IPS-15b (cell line): ENCODE measurements around the gene BCL2L12.
"Not testable (repeated sequence)": the region's sequence is repeated elsewhere in the genome, so short reads cannot be mapped to it uniquely, and the experiment has no call there.

Experiments
- H3K27me3 ChIP-seq: one replicate; pipeline ENCODE4 v1.6.1; 2013; ENCODE audit warnings: low read length; ENCODE audit not compliant: control insufficient read depth, insufficient read depth
- H3K36me3 ChIP-seq: one replicate; pipeline ENCODE4 v1.6.1; 2013; ENCODE audit warnings: low read length; ENCODE audit not compliant: control insufficient read depth, insufficient read depth
- H3K4me1 ChIP-seq: one replicate; pipeline ENCODE4 v1.6.1; 2013; ENCODE audit warnings: mild to moderate bottlenecking, low read length; ENCODE audit not compliant: control insufficient read depth, insufficient read depth
- H3K4me3 ChIP-seq: one replicate; pipeline ENCODE4 v1.5.1; 2013; ENCODE audit warnings: low read depth, low read length
- H3K9ac ChIP-seq: one replicate; pipeline ENCODE4 v1.6.1; 2013; ENCODE audit warnings: low read depth, mild to moderate bottlenecking, low read length
- H3K9me3 ChIP-seq: one replicate; pipeline ENCODE4 v1.6.1; 2013; ENCODE audit warnings: mild to moderate bottlenecking, low read length; ENCODE audit not compliant: control insufficient read depth, insufficient read depth

BCL2L12 gene

GRCh38 chr19:49713236-49713845, 47.6 kb downstream of the BCL2L12 start:
- H3K9me3 ChIP-seq: no peaks in the 10 kb centered on the region
- peaks cover 22% of the 10 kb centered on the region for H3K36me3 ChIP-seq
- H3K27me3 ChIP-seq: no peaks in the 10 kb centered on the region
- H3K9ac ChIP-seq: no peak overlapping the region
- no peak overlapping the region for H3K4me3 ChIP-seq
- H3K4me1 ChIP-seq: no peaks in the 10 kb centered on the region

- peaks cover 2% of the 10 kb centered on the region for H3K4me1 ChIP-seq
- no peak overlapping the region for H3K9ac ChIP-seq
- H3K36me3 ChIP-seq: peaks cover 6% of the 10 kb centered on the region
- H3K27me3 ChIP-seq: no peaks in the 10 kb centered on the region
- no peaks in the 10 kb centered on the region for H3K9me3 ChIP-seq
- no peak overlapping the region for H3K4me3 ChIP-seq
These were observed 50.4 kb downstream of the BCL2L12 start for GRCh38 chr19:49716154-49716553.

- Histone ChIP-seq H3K4me3 (no peak overlapping the region), H3K4me1 (peaks cover 2% of the 10 kb centered on the region), H3K36me3 (peaks cover 1% of the 10 kb centered on the region), H3K9me3 (no peaks in the 10 kb centered on the region), H3K9ac (no peak overlapping the region), H3K27me3 (no peaks in the 10 kb centered on the region)
These were observed 52.8 kb downstream of the BCL2L12 start for GRCh38 chr19:49718511-49718910.

GRCh38 chr19:49718991-49719390, 53.3 kb downstream of the BCL2L12 start:
- H3K36me3 ChIP-seq: no peaks in the 10 kb centered on the region
- peaks cover 2% of the 10 kb centered on the region for H3K4me1 ChIP-seq
- H3K9me3 ChIP-seq: no peaks in the 10 kb centered on the region
- H3K9ac ChIP-seq: no peak overlapping the region
- H3K27me3 ChIP-seq: no peaks in the 10 kb centered on the region
- no peak overlapping the region for H3K4me3 ChIP-seq

- H3K9me3 ChIP-seq, H3K4me3 ChIP-seq, H3K9ac ChIP-seq, H3K36me3 ChIP-seq, H3K4me1 ChIP-seq, H3K27me3 ChIP-seq: not testable (repeated sequence)
These were observed 53.7 kb downstream of the BCL2L12 start for GRCh38 chr19:49719420-49719819.
